GM19395 (cell line): ENCODE results near the gene UPB1.
"Not testable (repeated sequence)": the region's sequence is repeated elsewhere in the genome, so short reads cannot be mapped to it uniquely, and the experiment has no call there.

Experiments
- ATAC-seq: cut with Tn5 transposase; IDR thresholded peaks from one replicate; pipeline ENCODE4 v1.9.1; 2021; ENCODE audit warnings: mild to moderate bottlenecking, moderate library complexity; ENCODE audit not compliant: unreplicated experiment

Gene UPB1

GRCh38 chr22:24526191-24526590 lies 31.1 kb downstream of the UPB1 start:
- ATAC-seq = no peak

- ATAC-seq = no peak
These were observed 34.8 kb downstream of the UPB1 start for GRCh38 chr22:24529898-24530297.

- ATAC-seq = not testable (repeated sequence)
These were observed 35.8 kb downstream of the UPB1 start for GRCh38 chr22:24530968-24531367.

GRCh38 chr22:24532075-24532474 lies 36.9 kb downstream of the UPB1 start:
- no peak for ATAC-seq

- ATAC-seq = no peak
These were observed 40.2 kb downstream of the UPB1 start for GRCh38 chr22:24535348-24535747.

- no peak for ATAC-seq
These were observed 41.0 kb downstream of the UPB1 start for GRCh38 chr22:24536089-24536488.

- no peak for ATAC-seq
These were observed 45.3 kb downstream of the UPB1 start for GRCh38 chr22:24540470-24540869.

- ATAC-seq = no peak
These were observed 46.8 kb downstream of the UPB1 start for GRCh38 chr22:24541681-24542515.

- no peak for ATAC-seq
These were observed 47.5 kb downstream of the UPB1 start for GRCh38 chr22:24542641-24543040.

GRCh38 chr22:24543185-24543601 lies 48.1 kb downstream of the UPB1 start:
- no peak for ATAC-seq

- ATAC-seq = no peak
These were observed 48.6 kb downstream of the UPB1 start for GRCh38 chr22:24543679-24544243.

GRCh38 chr22:24548812-24549211 lies 53.7 kb downstream of the UPB1 start:
- no peak for ATAC-seq

- ATAC-seq = no peak
These were observed 55.1 kb downstream of the UPB1 start for GRCh38 chr22:24550028-24550901.

GRCh38 chr22:24550902-24551435 lies 55.8 kb downstream of the UPB1 start:
- no peak for ATAC-seq

- ATAC-seq = not testable (repeated sequence)
These were observed 57.6 kb downstream of the UPB1 start for GRCh38 chr22:24552503-24553286.

GRCh38 chr22:24553597-24554312 lies 58.6 kb downstream of the UPB1 start:
- no peak for ATAC-seq

- peak; percentile 15 for ATAC-seq
These were observed 59.4 kb downstream of the UPB1 start, which contains the start of gene GUCD1 for GRCh38 chr22:24554313-24555164. GUCD1 (minus strand) TSS chr22:24555138; CDS start chr22:24554991, 147 bp downstream.

- ATAC-seq = peak; percentile 78
These were observed 60.3 kb downstream of the UPB1 start, which contains the start of gene SNRPD3 for GRCh38 chr22:24555165-24556039. SNRPD3 (plus strand) TSS chr22:24555999; CDS start chr22:24557675, 1,676 bp downstream.
